GM21360 (cell line): ENCODE results near the gene CEP97.

ENCODE experiments used
- ATAC-seq: cut with Tn5 transposase; IDR thresholded peaks from one replicate; pipeline ENCODE4 v1.9.1; 2021; ENCODE audit warnings: mild to moderate bottlenecking, moderate library complexity; ENCODE audit not compliant: unreplicated experiment

Gene CEP97

DNA sequence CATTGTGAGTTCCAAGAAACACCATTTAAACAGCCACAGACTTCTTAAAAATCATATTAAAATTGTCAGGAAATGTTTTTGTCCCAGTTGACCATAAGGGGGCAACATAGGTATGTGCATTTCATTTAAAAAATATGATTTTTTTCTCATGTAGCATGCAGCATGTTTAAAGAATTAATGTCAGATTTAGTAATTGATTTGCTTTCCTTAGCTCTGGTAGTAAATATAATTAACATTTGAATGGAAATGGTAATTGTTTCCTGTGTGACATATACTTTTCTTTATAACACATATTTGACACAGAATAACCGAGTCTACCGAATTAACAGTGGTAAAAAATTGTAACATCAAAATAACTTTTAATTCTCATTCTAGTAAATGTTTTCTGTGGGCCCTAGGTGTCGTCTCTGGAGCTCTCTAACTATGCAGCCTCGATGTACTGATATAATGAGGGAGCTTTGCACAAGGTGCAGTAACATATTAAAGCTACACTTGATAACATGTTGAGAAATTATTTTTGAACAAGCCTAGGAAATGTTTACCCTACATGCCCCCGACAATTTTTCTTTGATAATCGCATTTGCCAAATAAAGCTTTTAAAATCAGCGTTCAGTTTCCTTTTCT is 89.5 kb downstream of the CEP97 start:
- ATAC-seq, result no peak

DNA sequence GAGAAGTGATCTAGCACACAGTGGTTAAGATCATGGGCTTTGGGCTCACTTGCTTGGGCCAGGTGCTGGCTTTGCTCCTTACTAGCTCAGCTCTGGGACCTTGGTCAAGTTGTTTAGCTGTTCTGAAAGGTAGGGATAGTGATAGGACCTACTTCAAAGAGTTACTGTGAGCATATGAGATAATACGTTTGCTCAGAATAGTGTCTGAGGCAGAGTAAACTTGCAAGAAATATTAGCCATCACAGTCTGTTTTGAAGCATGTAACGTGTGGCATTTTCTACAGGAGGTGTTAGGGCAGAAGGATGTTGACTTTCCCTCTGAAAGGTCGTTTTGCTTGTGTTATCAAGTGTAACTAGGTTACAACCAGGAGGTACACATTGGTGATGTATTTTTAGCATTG is 90.4 kb downstream of the CEP97 start:
- ATAC-seq, result no peak

DNA sequence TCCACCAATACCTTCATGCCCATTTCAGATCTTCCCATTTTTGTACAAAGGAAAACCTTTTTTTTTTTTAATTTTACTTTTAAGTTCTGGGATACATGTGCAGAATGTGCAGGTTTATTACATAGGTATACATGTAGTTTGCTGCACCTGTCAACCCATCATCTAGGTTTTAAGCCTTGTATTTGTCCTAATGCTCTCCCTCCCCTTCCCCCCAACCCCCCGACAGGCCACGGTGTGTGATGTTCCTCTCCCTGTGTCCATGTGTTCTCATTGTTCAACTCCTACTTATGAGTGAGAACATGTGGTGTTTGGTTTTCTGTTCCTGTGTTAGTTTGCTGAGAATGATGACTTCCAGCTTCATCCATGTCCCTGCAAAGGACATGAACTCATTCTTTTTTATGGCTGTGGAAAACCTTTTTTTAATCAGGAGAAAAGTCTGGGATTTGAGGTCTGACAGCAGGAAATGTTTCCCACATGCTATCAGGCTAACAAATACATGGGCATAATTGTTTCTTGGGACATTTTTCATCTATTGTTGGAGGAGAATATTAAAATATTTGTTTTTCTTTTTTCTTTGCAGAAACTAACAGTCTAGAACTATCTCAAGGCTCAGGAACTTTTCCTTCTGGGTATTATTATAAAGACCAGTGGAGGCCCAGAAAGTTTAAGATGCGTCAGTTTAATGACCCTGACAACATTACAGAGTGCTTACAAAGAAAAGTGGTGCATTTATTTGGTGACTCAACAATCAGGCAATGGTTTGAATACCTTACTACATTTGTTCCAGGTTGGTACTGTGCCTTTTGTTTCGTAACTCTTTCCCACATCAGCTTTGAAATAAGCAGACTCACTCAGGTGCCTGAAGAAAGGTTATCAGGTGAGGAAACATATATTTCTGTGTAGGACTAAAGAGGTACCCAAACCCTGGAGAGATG is 92.1 kb downstream of the CEP97 start:
- no peak for ATAC-seq

DNA sequence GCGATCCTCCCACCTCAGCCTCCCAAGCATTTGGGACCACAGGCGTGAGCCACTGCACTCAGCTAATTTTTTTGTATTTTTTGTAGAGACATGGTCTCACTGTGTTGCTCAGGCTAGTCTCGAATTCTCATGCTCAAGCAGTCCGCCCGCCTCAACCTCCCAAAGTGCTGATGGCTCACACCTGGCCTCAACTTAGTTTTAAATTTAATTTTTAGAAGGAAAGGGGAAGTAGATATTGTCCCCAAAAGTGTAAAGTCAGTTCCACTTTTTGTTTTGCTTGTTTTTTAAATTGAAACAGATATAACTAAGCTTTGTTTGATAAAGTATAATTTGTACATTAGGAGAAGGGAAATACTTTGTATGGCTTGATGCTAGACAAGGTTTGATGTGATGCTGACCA is 93.6 kb downstream of the CEP97 start:
- ATAC-seq, result no peak

- peak; percentile 61 for ATAC-seq
These were observed 95.3 kb downstream of the CEP97 start for GRCh38 chr3:101819649-101820206.
